NT2/D1 (cell line): ENCODE measurements around the gene NOL4L.

ENCODE experiments used
- DNase-seq: peaks from one replicate; pipeline ENCODE4 v3.0.0-alpha.2; 2011; ENCODE audit warnings: low read depth, low spot score
- H3K27me3 ChIP-seq: 2 replicates; pipeline ENCODE4 v1.6.0; 2011; ENCODE audit warnings: mild to moderate bottlenecking; ENCODE audit not compliant: insufficient read length, insufficient read depth
- H3K36me3 ChIP-seq: 2 replicates; pipeline ENCODE4 v1.6.1; 2011; ENCODE audit warnings: mild to moderate bottlenecking, low read length, mixed read lengths; ENCODE audit not compliant: insufficient read depth, insufficient read length
- H3K4me1 ChIP-seq: 2 replicates; pipeline ENCODE4 v1.5.1; 2011; ENCODE audit not compliant: insufficient read depth, insufficient read length
- H3K4me3 ChIP-seq: 2 replicates; pipeline ENCODE4 v1.5.1; 2011; ENCODE audit warnings: low read depth; ENCODE audit not compliant: insufficient read length
- H3K9ac ChIP-seq: 2 replicates; pipeline ENCODE4 v1.6.0; 2011; ENCODE audit warnings: low read depth; ENCODE audit not compliant: insufficient read length
- H3K9me3 ChIP-seq: 2 replicates; pipeline ENCODE4 v1.5.1; 2011; ENCODE audit warnings: mild to moderate bottlenecking, low read length; ENCODE audit not compliant: insufficient read depth
- SUZ12 ChIP-seq: IDR thresholded peaks from 2 replicates; pipeline ENCODE4 v1.6.1; 2011; ENCODE audit not compliant: insufficient read length, insufficient read depth; ENCODE audit errors: extremely low read depth
- YY1 ChIP-seq: IDR thresholded peaks from 2 replicates; pipeline ENCODE4 v1.6.1; 2011; ENCODE audit not compliant: insufficient read length, insufficient read depth
- ZNF274 ChIP-seq: IDR thresholded peaks from 2 replicates; pipeline ENCODE4 v1.6.1; 2011; ENCODE audit warnings: mild to moderate bottlenecking, low read depth, low read length

The NOL4L gene

GRCh38 chr20:32572271-32572968 is 12.7 kb downstream of the NOL4L start:
- DNase-seq: no peak
- Histone ChIP-seq H3K4me1 (peaks cover 25% of the 10 kb centered on the region), H3K4me3 (no peak overlapping the region)

GRCh38 chr20:32571566-32571965 is 13.6 kb downstream of the NOL4L start:
- DNase-seq: no peak
- H3K4me3 ChIP-seq: no peak overlapping the region
- peaks cover 28% of the 10 kb centered on the region for H3K4me1 ChIP-seq
- no peaks in the 10 kb centered on the region for H3K9me3 ChIP-seq
- no peak for TF ChIP-seq ZNF274
- TF ChIP-seq YY1: no peak
- no peak for TF ChIP-seq SUZ12
- peak overlapping the region; percentile 17 for H3K9ac ChIP-seq
- no peaks in the 10 kb centered on the region for H3K36me3 ChIP-seq
- no peaks in the 10 kb centered on the region for H3K27me3 ChIP-seq

More at GRCh38 chr20:32572271-32572968, 12.7 kb downstream of the NOL4L start:
- TF ChIP-seq ZNF274: no peak
- TF ChIP-seq SUZ12: no peak
- no peak for TF ChIP-seq YY1
- no peaks in the 10 kb centered on the region for H3K27me3 ChIP-seq
- no peaks in the 10 kb centered on the region for H3K36me3 ChIP-seq
- H3K9ac ChIP-seq: no peak overlapping the region
- H3K9me3 ChIP-seq: no peaks in the 10 kb centered on the region

- H3K27me3 ChIP-seq: no peaks in the 10 kb centered on the region
- peak overlapping the region; percentile 3 for H3K9ac ChIP-seq
- peaks cover 25% of the 10 kb centered on the region for H3K4me1 ChIP-seq
Observed at GRCh38 chr20:32570401-32571190, 14.5 kb downstream of the NOL4L start.

DNA sequence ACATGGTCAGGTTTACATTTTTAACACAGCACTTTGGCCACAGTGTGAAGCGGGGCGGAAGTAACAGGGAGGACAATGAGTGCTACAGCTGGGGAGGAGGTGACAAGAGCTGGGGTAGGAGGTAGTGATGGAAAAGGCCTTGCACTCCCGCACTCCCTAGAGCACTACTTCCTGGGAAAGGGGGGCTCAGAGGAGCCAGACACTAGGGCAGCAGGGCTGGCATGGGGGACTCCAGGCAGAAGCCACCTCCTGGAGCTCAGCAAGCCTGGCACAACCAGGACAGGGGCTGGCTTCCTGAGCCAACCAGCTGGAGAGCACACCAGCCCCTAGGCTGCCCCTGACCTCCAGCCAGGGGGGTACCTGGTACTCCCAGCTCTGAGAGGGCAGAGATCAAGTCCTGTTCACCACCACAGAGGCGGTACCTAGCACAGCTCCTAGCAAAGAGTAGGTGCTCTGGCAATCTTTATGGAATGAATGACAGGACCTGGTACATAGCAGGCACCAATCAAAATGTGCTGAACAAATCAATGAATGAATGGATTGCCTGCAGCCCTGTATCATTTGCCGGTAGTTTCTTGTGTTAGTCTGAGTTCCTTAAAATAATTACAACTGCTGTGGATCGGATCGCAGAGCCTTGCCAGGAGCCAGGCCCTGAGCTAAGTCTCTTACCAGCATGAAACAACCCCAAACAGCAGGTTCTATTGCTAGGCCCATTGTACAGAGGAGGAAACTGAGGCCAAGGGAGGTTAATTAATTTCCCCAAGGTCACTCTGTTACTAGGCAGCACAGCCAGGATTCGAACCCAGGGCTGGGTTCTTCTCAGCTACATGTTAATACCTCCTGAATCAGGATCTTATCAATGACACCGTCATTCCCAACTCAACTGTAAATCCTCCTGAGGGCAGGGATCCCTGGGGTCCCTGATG is 15.5 kb downstream of the NOL4L start:
- Histone ChIP-seq H3K4me1 (peaks cover 20% of the 10 kb centered on the region), H3K36me3 (no peaks in the 10 kb centered on the region), H3K9me3 (no peaks in the 10 kb centered on the region), H3K4me3 (no peak overlapping the region), H3K9ac (peak overlapping the region; percentile 36), H3K27me3 (no peaks in the 10 kb centered on the region)
- DNase-seq: no peak
- no peak for TF ChIP-seq ZNF274
- no peak for TF ChIP-seq YY1
- TF ChIP-seq SUZ12: no peak

More at GRCh38 chr20:32570401-32571190, 14.5 kb downstream of the NOL4L start:
- no peak for DNase-seq
- TF ChIP-seq ZNF274 (no peak), YY1 (no peak), SUZ12 (no peak)
- Histone ChIP-seq H3K9me3 (no peaks in the 10 kb centered on the region), H3K36me3 (no peaks in the 10 kb centered on the region), H3K4me3 (no peak overlapping the region)

DNA sequence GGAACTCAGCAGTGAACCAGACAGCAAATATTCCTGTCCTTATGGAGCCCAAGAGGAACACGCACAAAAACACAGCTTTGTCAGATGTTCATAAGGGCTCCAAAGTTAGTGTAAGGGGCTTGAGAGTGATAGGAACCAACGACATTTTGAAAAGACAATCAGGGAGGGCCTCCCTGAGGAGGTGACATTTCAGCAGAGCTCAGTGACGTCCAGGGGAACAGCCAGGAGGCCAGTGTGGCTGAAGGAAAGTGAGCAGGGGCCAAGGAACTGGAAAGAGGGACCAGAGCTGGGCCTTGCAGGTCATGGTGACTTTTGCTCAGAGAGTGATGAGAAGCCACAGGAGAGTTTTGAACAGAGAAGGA is 16.1 kb downstream of the NOL4L start:
- TF ChIP-seq ZNF274: no peak
- no peak for TF ChIP-seq SUZ12
- no peak for TF ChIP-seq YY1
- Histone ChIP-seq H3K4me1 (peaks cover 22% of the 10 kb centered on the region), H3K36me3 (no peaks in the 10 kb centered on the region), H3K4me3 (no peak overlapping the region), H3K27me3 (no peaks in the 10 kb centered on the region), H3K9ac (no peak overlapping the region), H3K9me3 (no peaks in the 10 kb centered on the region)
- DNase-seq: no peak

DNA sequence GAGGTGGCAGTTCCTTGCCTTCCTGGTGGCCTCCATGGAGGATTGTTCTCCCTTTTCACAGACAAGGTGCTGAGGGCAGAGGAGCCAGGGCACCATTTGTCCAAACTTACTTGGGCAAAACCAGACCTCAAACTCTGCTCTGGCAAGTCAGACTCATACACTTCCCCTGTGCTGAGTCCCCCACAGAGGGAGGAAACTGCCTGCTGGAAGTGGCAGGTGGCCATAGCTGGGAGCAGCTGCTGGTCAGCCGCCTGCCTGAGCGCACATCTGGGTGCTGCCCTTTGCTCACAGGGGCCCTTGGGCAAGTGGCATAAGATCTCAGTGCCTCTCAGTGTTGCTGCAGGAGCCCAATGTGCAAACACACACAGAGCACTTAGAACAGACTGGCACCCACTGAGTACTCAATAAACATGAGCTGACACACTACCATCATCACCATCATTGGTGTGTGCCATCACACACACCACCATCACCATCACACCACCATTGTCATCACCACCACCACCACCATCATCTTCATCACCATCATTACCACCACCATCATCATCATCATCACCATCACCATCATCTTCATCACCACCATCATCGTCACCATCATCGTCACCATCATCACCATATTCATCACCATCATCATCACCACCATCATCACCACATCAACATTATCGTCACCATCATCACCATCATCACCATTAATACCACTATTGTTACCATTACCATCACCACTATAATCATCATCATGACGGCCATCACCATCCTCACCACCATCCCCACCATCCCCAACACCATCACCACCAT is 17.6 kb downstream of the NOL4L start:
- TF ChIP-seq YY1: no peak
- TF ChIP-seq ZNF274: no peak
- no peak for TF ChIP-seq SUZ12
- no peaks in the 10 kb centered on the region for H3K36me3 ChIP-seq
- H3K9me3 ChIP-seq: no peaks in the 10 kb centered on the region
- no peak for DNase-seq
- H3K9ac ChIP-seq: no peak overlapping the region
- H3K4me3 ChIP-seq: no peak overlapping the region
- H3K4me1 ChIP-seq: peaks cover 26% of the 10 kb centered on the region
- no peaks in the 10 kb centered on the region for H3K27me3 ChIP-seq
